IMR-90 (cell line): ENCODE measurements around the gene HMGXB3. TPM values are rescaled to one million over a fixed set of nuclear protein-coding genes. Genes with fewer than 3 reads are reported as not detected.

Source experiments
- ATAC-seq: fragments of 200-7000 bp; cut with Tn5 transposase; 2 replicates; pipeline ENCODE4 v1.9.1; 2020; ENCODE audit warnings: low read depth, mild to moderate bottlenecking, moderate library complexity
- BruUV-seq: library from RNA; stranded (reverse); fragments of 400-500 nt; replicated peaks from 2 replicates; lab custom pipeline; 2021; lab: Mats Ljungman, UMichigan
- CTCF ChIA-PET: fragments of 300-600 bp; formaldehyde crosslinking; extraction: SDS; loops from one replicate; lab custom pipeline; 2021; ENCODE audit warnings: antibody characterized with exemption; lab: Yijun Ruan, JAX
- POLR2A ChIA-PET: fragments of 300-600 bp; sonication (Branson Sonifier 250); formaldehyde crosslinking; loops from one replicate; lab custom pipeline; 2022; ENCODE audit warnings: antibody characterized with exemption; ENCODE audit not compliant: unreplicated experiment; lab: Charles Lee
- DNase-seq: peaks from one replicate; pipeline ENCODE4 v3.0.0; 2013
- H2AFZ ChIP-seq: replicated peaks from 2 replicates; pipeline ENCODE3; 2013; ENCODE audit warnings: low read length, mild to moderate bottlenecking; ENCODE audit not compliant: poor library complexity
- H2AK5ac ChIP-seq: 2 replicates; pipeline ENCODE4 v1.6.1; 2013; ENCODE audit warnings: low read depth, low read length, inconsistent platforms
- H2AK9ac ChIP-seq: replicated peaks from 2 replicates; pipeline ENCODE3; 2013; ENCODE audit warnings: mild to moderate bottlenecking, low read depth, low read length, moderate library complexity; ENCODE audit not compliant: poor library complexity
- H2BK120ac ChIP-seq: 2 replicates; pipeline ENCODE4 v1.6.1; 2013; ENCODE audit warnings: low read depth, low read length, inconsistent platforms
- H2BK15ac ChIP-seq: 3 replicates; pipeline ENCODE4 v1.6.1; 2013; ENCODE audit warnings: low read depth, low read length, inconsistent platforms
- H2BK20ac ChIP-seq: 2 replicates; pipeline ENCODE4 v1.6.1; 2013; ENCODE audit warnings: low read depth, mild to moderate bottlenecking, inconsistent platforms, low read length, moderate library complexity
- H2BK5ac ChIP-seq: 2 replicates; pipeline ENCODE4 v1.6.1; 2013; ENCODE audit warnings: mild to moderate bottlenecking, low read depth, low read length, inconsistent platforms; ENCODE audit not compliant: poor library complexity, severe bottlenecking
- H3K14ac ChIP-seq: replicated peaks from 2 replicates; pipeline ENCODE4 v1.6.1; 2013; ENCODE audit warnings: low read depth, low read length, inconsistent platforms
- H3K18ac ChIP-seq: 2 replicates; pipeline ENCODE4 v1.6.1; 2013; ENCODE audit warnings: low read depth, low read length, control low read depth
- H3K23ac ChIP-seq: 2 replicates; pipeline ENCODE4 v1.6.1; 2013; ENCODE audit warnings: low read depth, low read length, inconsistent platforms
- H3K27ac ChIP-seq: 2 replicates; pipeline ENCODE4 v1.5.1; 2013; ENCODE audit warnings: mild to moderate bottlenecking, control low read depth, low read length; ENCODE audit not compliant: insufficient read depth
- H3K27me3 ChIP-seq: 2 replicates; pipeline ENCODE4 v1.6.1; 2013; ENCODE audit warnings: low read length; ENCODE audit not compliant: control insufficient read depth, insufficient read depth
- H3K36me3 ChIP-seq: 2 replicates; pipeline ENCODE4 v1.6.1; 2013; ENCODE audit warnings: low read length, mixed read lengths; ENCODE audit not compliant: control insufficient read depth, insufficient read depth
- H3K4ac ChIP-seq: 2 replicates; pipeline ENCODE4 v1.6.1; 2013; ENCODE audit warnings: low read depth, low read length, inconsistent platforms
- H3K4me1 ChIP-seq: 2 replicates; pipeline ENCODE4 v1.6.1; 2013; ENCODE audit warnings: low read length, mixed read lengths; ENCODE audit not compliant: control insufficient read depth, insufficient read depth
- H3K4me2 ChIP-seq: 2 replicates; pipeline ENCODE4 v1.6.1; 2013; ENCODE audit warnings: low read depth, mild to moderate bottlenecking, control low read depth, low read length, moderate library complexity
- H3K4me3 ChIP-seq: 2 replicates; pipeline ENCODE4 v1.5.1; 2013; ENCODE audit warnings: low read depth, mild to moderate bottlenecking, control low read depth, low read length, moderate library complexity; ENCODE audit not compliant: insufficient read depth
- H3K56ac ChIP-seq: 2 replicates; pipeline ENCODE4 v1.6.1; 2013; ENCODE audit warnings: low read length, inconsistent platforms; ENCODE audit not compliant: insufficient read depth; ENCODE audit errors: extremely low read depth
- H3K79me1 ChIP-seq, 2 experiments: 2 replicates each; pipeline ENCODE4 v1.6.1; 2013; ENCODE audit warnings: low read length in 2 of 2, inconsistent platforms in 1 of 2, low read depth in 1 of 2
- H3K9ac ChIP-seq: 2 replicates; pipeline ENCODE4 v1.6.1; 2013; ENCODE audit warnings: low read depth, low read length, control low read depth
- H3K9me1 ChIP-seq: 2 replicates; pipeline ENCODE4 v1.6.1; 2013; ENCODE audit warnings: low read length, inconsistent platforms; ENCODE audit not compliant: insufficient read depth
- H3K9me3 ChIP-seq: 2 replicates; pipeline ENCODE4 v1.6.1; 2013; ENCODE audit warnings: low read length; ENCODE audit not compliant: control insufficient read depth, insufficient read depth
- H4K20me1 ChIP-seq: 2 replicates; pipeline ENCODE4 v1.6.1; 2013; ENCODE audit warnings: low read length, inconsistent platforms; ENCODE audit not compliant: insufficient read depth
- H4K5ac ChIP-seq: 2 replicates; pipeline ENCODE4 v1.6.1; 2013; ENCODE audit warnings: mild to moderate bottlenecking, low read depth, low read length, control low read depth
- H4K8ac ChIP-seq, 2 experiments: 2 replicates each; pipeline ENCODE4 v1.6.1; 2013; ENCODE audit warnings: low read depth in 2 of 2, low read length in 2 of 2, control low read depth in 1 of 2, inconsistent platforms in 1 of 2
- H4K91ac ChIP-seq: 2 replicates; pipeline ENCODE4 v1.6.1; 2013; ENCODE audit warnings: low read depth, low read length, inconsistent platforms; ENCODE audit not compliant: insufficient read depth
- BHLHE40 ChIP-seq: fragments of 150-350 bp; IDR thresholded peaks from 2 replicates; pipeline ENCODE4 v1.6.1; 2016; ENCODE audit warnings: mild to moderate bottlenecking, low read depth, low read length
- CHD1 ChIP-seq: IDR thresholded peaks from 2 replicates; pipeline ENCODE4 v1.6.1; 2012; ENCODE audit warnings: low read depth, low read length, improper control_type of control experiment
- FOS ChIP-seq: fragments of 150-350 bp; IDR thresholded peaks from 2 replicates; pipeline ENCODE4 v1.6.1; 2016; ENCODE audit warnings: low read depth, low read length
- MXI1 ChIP-seq: IDR thresholded peaks from 2 replicates; pipeline ENCODE4 v1.6.1; 2012; ENCODE audit warnings: low read depth, mild to moderate bottlenecking, low read length, moderate library complexity, borderline replicate concordance
- NFE2L2 ChIP-seq: fragments of 150-350 bp; IDR thresholded peaks from 2 replicates; pipeline ENCODE4 v1.6.1; 2016; ENCODE audit warnings: low read depth, mild to moderate bottlenecking, low read length
- RAD21 ChIP-seq: IDR thresholded peaks from 2 replicates; pipeline ENCODE4 v1.6.1; 2012; ENCODE audit warnings: low read length, improper control_type of control experiment
- RFX5 ChIP-seq: IDR thresholded peaks from 2 replicates; pipeline ENCODE4 v1.8.0; 2012; ENCODE audit warnings: low read depth, mild to moderate bottlenecking, low read length, moderate library complexity
- SMC3 ChIP-seq: fragments of 150-350 bp; IDR thresholded peaks from 2 replicates; pipeline ENCODE4 v1.6.1; 2016; ENCODE audit warnings: low read depth, mild to moderate bottlenecking, antibody characterized with exemption, low read length, moderate library complexity
- USF2 ChIP-seq: fragments of 150-350 bp; IDR thresholded peaks from 2 replicates; pipeline ENCODE4 v1.6.1; 2017; ENCODE audit warnings: mild to moderate bottlenecking, antibody characterized with exemption, low read length, low read depth
- WGBS, 2 experiments: methylation state at CpG; one replicate each; pipeline versions ENCODE4 v1.1.5 to v1.1.7; 2013; ENCODE audit warnings: missing lambda C conversion rate in 2 of 2; ENCODE audit not compliant: insufficient read length in 1 of 2; ENCODE audit errors: extremely low coverage in 2 of 2; 5-methylcytosine and 5-hydroxymethylcytosine counted together
- dilution Hi-C: fragments of 300-500 bp; cut with HindIII; formaldehyde crosslinking; loops from one replicate; pipeline ENCODE4 v1.14.3; 2018; ENCODE audit warnings: low sequenced_read_pairs; ENCODE audit not compliant: unreplicated experiment
- in situ Hi-C: fragments of 300-500 bp; cut with MboI; formaldehyde crosslinking; loops from 3 replicates; pipeline ENCODE4 v1.14.3; 2019; ENCODE audit warnings: low sequenced_read_pairs, inconsistent platforms, mixed read lengths
- intact Hi-C: fragments of 100-400 bp; cut with micrococcal nuclease; formaldehyde crosslinking; loops from 2 replicates; pipeline ENCODE4 v1.10.0; 2022
- polyA plus RNA-seq, 3 experiments: library from polyadenylated mRNA; depleted of rRNA; stranded (reverse); fragments of >200 nt; gene quantifications; 2 replicates each; pipeline ENCODE4 v1.2.3, GENCODE V29; 2012; ENCODE audit warnings: low replicate concordance in 1 of 3
- total RNA-seq: library from RNA; depleted of rRNA; stranded (reverse); fragments of >200 nt; gene quantifications from 2 replicates; pipeline ENCODE4 v1.2.3, GENCODE V29; 2012
- TF ChIP-seq, protein P1 (sequence below): conservative IDR thresholded peaks from 2 replicates; pipeline ENCODE4 v1.5.1; 2012; ENCODE audit warnings: mild to moderate bottlenecking, low read depth, low read length, improper control_type of control experiment

The HMGXB3 gene
- total and polyA plus RNA-seq, 2 of the 4 experiments (the other 2 are of a cell fraction): 27.6 to 30.6 TPM

- no peaks in the 10 kb centered on the region; the same call in 1 of the 2 replicates for H4K20me1 ChIP-seq
- no peak overlapping the region for H2AFZ ChIP-seq
- H3K56ac ChIP-seq: no peak overlapping the region
- ATAC-seq: no peak
- no peak overlapping the region for H2BK20ac ChIP-seq
- H3K4ac ChIP-seq: no peak overlapping the region
- no peak overlapping the region for H2BK5ac ChIP-seq
- no peak overlapping the region for H4K8ac ChIP-seq
- H3K27me3 ChIP-seq: no peaks in the 10 kb centered on the region
- in situ Hi-C loops: no loop called here
- intact Hi-C loops: no loop called here
- no TSS peak for BruUV-seq
- no peaks in the 10 kb centered on the region for H3K4me1 ChIP-seq
- H3K14ac ChIP-seq: no peak overlapping the region
- H4K91ac ChIP-seq: no peak overlapping the region
- H3K27ac ChIP-seq: no peak overlapping the region
- peaks cover 0 to 3% of the 10 kb centered on the region in 2 experiments; a peak in 1 of 4 replicates for H3K79me1 ChIP-seq
- peaks cover 6% of the 10 kb centered on the region for H3K36me3 ChIP-seq
- no peak overlapping the region for H3K23ac ChIP-seq
- H2AK9ac ChIP-seq: no peak overlapping the region
- no peak overlapping the region for H4K5ac ChIP-seq
- dilution Hi-C loops: no loop called here
- H3K18ac ChIP-seq: no peak overlapping the region
- H2BK120ac ChIP-seq: no peak overlapping the region
- no peak for TF ChIP-seq BHLHE40
- TF ChIP-seq CHD1: no peak
- TF ChIP-seq USF2: no peak
- no peak for TF ChIP-seq SMC3
- TF ChIP-seq FOS: no peak
- no peak for TF ChIP-seq RAD21
- TF ChIP-seq MXI1: no peak
- no peak for TF ChIP-seq NFE2L2
- no peak for TF ChIP-seq RFX5
- TF ChIP-seq, protein P1, sequence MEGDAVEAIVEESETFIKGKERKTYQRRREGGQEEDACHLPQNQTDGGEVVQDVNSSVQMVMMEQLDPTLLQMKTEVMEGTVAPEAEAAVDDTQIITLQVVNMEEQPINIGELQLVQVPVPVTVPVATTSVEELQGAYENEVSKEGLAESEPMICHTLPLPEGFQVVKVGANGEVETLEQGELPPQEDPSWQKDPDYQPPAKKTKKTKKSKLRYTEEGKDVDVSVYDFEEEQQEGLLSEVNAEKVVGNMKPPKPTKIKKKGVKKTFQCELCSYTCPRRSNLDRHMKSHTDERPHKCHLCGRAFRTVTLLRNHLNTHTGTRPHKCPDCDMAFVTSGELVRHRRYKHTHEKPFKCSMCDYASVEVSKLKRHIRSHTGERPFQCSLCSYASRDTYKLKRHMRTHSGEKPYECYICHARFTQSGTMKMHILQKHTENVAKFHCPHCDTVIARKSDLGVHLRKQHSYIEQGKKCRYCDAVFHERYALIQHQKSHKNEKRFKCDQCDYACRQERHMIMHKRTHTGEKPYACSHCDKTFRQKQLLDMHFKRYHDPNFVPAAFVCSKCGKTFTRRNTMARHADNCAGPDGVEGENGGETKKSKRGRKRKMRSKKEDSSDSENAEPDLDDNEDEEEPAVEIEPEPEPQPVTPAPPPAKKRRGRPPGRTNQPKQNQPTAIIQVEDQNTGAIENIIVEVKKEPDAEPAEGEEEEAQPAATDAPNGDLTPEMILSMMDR: no peak
- no peak overlapping the region for H2BK15ac ChIP-seq
- H3K9me3 ChIP-seq: no peaks in the 10 kb centered on the region
- DNase-seq: no peak
- H2AK5ac ChIP-seq: no peak overlapping the region
- 0 out of 2 replicates have a peak, but pooled peaks cover 3% of the 10 kb centered on the region for H3K9me1 ChIP-seq
- H3K4me3 ChIP-seq: no peak overlapping the region
- no CpG with 5 or more reads among the region's 2 CpGs for WGBS, 2 experiments
- ChIA-PET CTCF (interaction anchor here (0.6 to 1.1 kb wide), 2 partner anchors 8 to 11 kb away, joined by 3 read pairs; no protein-coding TSS in a partner anchor), POLR2A (no interaction called here)
- no peak overlapping the region for H3K9ac ChIP-seq
- H3K4me2 ChIP-seq: no peak overlapping the region
Observed at GRCh38 chr5:149975409-149975808, 25.1 kb upstream of the HMGXB3 start.
